ENCODE data around the gene MAB21L1.
A peak's percentile ranks its signal among the peaks of the same experiment; 100 is the strongest.

The MAB21L1 gene

GRCh38 chr13:35472323-35472881 is 4.1 kb downstream of the MAB21L1 start:
- H3K27ac ChIP-seq (ENCODE audit: insufficient read depth, low read depth, low read length, poor library complexity, severe bottlenecking): no peak overlapping the region
- 5 to 10% methylated on average over 7 of the region's 7 CpGs for WGBS, 2 experiments
- no peaks in the 10 kb centered on the region for H3K36me3 ChIP-seq (ENCODE audit: control insufficient read depth, insufficient read depth, low read length)
- peaks cover 64% of the 10 kb centered on the region for H3K27me3 ChIP-seq (ENCODE audit: control insufficient read depth, insufficient read depth, low read length, poor library complexity, severe bottlenecking)
- H3K4me1 ChIP-seq (ENCODE audit: control insufficient read depth, insufficient read depth, low read length): peaks cover 35% of the 10 kb centered on the region
- no peaks in the 10 kb centered on the region for H3K9me3 ChIP-seq (ENCODE audit: control insufficient read depth, low read length)
- no peak overlapping the region for H3K4me3 ChIP-seq (ENCODE audit: insufficient read depth, low read depth, low read length)

GRCh38 chr13:35471706-35472322 is 4.7 kb downstream of the MAB21L1 start:
- Histone ChIP-seq H3K36me3 (ENCODE audit: control insufficient read depth, insufficient read depth, low read length) (no peaks in the 10 kb centered on the region), H3K4me1 (ENCODE audit: control insufficient read depth, insufficient read depth, low read length) (peaks cover 35% of the 10 kb centered on the region), H3K27me3 (ENCODE audit: control insufficient read depth, insufficient read depth, low read length, poor library complexity, severe bottlenecking) (peaks cover 59% of the 10 kb centered on the region), H3K4me3 (ENCODE audit: insufficient read depth, low read depth, low read length) (peak overlapping the region; percentile 36), H3K27ac (ENCODE audit: insufficient read depth, low read depth, low read length, poor library complexity, severe bottlenecking) (no peak overlapping the region), H3K9me3 (ENCODE audit: control insufficient read depth, low read length) (no peaks in the 10 kb centered on the region)
- WGBS, 2 experiments: 5% methylated on average over 25 to 27 of the region's 28 CpGs

GRCh38 chr13:35470671-35471661 is 5.5 kb downstream of the MAB21L1 start:
- 0 to 1% methylated on average over 68 of the region's 68 CpGs for WGBS, 2 experiments

GRCh38 chr13:35469806-35470525 is 6.5 kb downstream of the MAB21L1 start:
- Histone ChIP-seq H3K4me1 (ENCODE audit: control insufficient read depth, insufficient read depth, low read length) (peaks cover 18% of the 10 kb centered on the region), H3K9me3 (ENCODE audit: control insufficient read depth, low read length) (no peaks in the 10 kb centered on the region), H3K4me3 (ENCODE audit: insufficient read depth, low read depth, low read length) (peak overlapping the region; percentile 36), H3K27ac (ENCODE audit: insufficient read depth, low read depth, low read length, poor library complexity, severe bottlenecking) (peak overlapping the region; percentile 71), H3K27me3 (ENCODE audit: control insufficient read depth, insufficient read depth, low read length, poor library complexity, severe bottlenecking) (peaks cover 40% of the 10 kb centered on the region), H3K36me3 (ENCODE audit: control insufficient read depth, insufficient read depth, low read length) (no peaks in the 10 kb centered on the region)
- 46 to 65% methylated on average over 4 to 10 of the region's 10 CpGs for WGBS, 2 experiments

More at GRCh38 chr13:35470671-35471661, 5.5 kb downstream of the MAB21L1 start:
- no peaks in the 10 kb centered on the region for H3K9me3 ChIP-seq (ENCODE audit: control insufficient read depth, low read length)
- peak overlapping the region; percentile 71 for H3K27ac ChIP-seq (ENCODE audit: insufficient read depth, low read depth, low read length, poor library complexity, severe bottlenecking)
- H3K4me1 ChIP-seq (ENCODE audit: control insufficient read depth, insufficient read depth, low read length): peaks cover 28% of the 10 kb centered on the region
- no peaks in the 10 kb centered on the region for H3K36me3 ChIP-seq (ENCODE audit: control insufficient read depth, insufficient read depth, low read length)
- peak overlapping the region; percentile 36 for H3K4me3 ChIP-seq (ENCODE audit: insufficient read depth, low read depth, low read length)
- H3K27me3 ChIP-seq (ENCODE audit: control insufficient read depth, insufficient read depth, low read length, poor library complexity, severe bottlenecking): peaks cover 50% of the 10 kb centered on the region

GRCh38 chr13:35468195-35468594 is 8.3 kb downstream of the MAB21L1 start:
- Histone ChIP-seq H3K27me3 (ENCODE audit: control insufficient read depth, insufficient read depth, low read length, poor library complexity, severe bottlenecking) (peaks cover 22% of the 10 kb centered on the region), H3K36me3 (ENCODE audit: control insufficient read depth, insufficient read depth, low read length) (no peaks in the 10 kb centered on the region), H3K4me3 (ENCODE audit: insufficient read depth, low read depth, low read length) (no peak overlapping the region), H3K27ac (ENCODE audit: insufficient read depth, low read depth, low read length, poor library complexity, severe bottlenecking) (no peak overlapping the region), H3K9me3 (ENCODE audit: control insufficient read depth, low read length) (no peaks in the 10 kb centered on the region), H3K4me1 (ENCODE audit: control insufficient read depth, insufficient read depth, low read length) (peaks cover 13% of the 10 kb centered on the region)
- WGBS, 2 experiments: 75 to 83% methylated on average over 1 of the region's 1 CpG

- no peaks in the 10 kb centered on the region for H3K27me3 ChIP-seq (ENCODE audit: control insufficient read depth, insufficient read depth, low read length, poor library complexity, severe bottlenecking)
- WGBS, 2 experiments: 96 to 100% methylated on average over 1 to 2 of the region's 3 CpGs
- H3K36me3 ChIP-seq (ENCODE audit: control insufficient read depth, insufficient read depth, low read length): no peaks in the 10 kb centered on the region
- H3K9me3 ChIP-seq (ENCODE audit: control insufficient read depth, low read length): no peaks in the 10 kb centered on the region
- H3K27ac ChIP-seq (ENCODE audit: insufficient read depth, low read depth, low read length, poor library complexity, severe bottlenecking): no peak overlapping the region
- H3K4me1 ChIP-seq (ENCODE audit: control insufficient read depth, insufficient read depth, low read length): no peaks in the 10 kb centered on the region
- no peak overlapping the region for H3K4me3 ChIP-seq (ENCODE audit: insufficient read depth, low read depth, low read length)
Measured at GRCh38 chr13:35465371-35465770, 11.1 kb downstream of the MAB21L1 start.

GRCh38 chr13:35460061-35460460 is 16.4 kb downstream of the MAB21L1 start:
- no peaks in the 10 kb centered on the region for H3K36me3 ChIP-seq (ENCODE audit: control insufficient read depth, insufficient read depth, low read length)
- 84% methylated on average over 2 of the region's 2 CpGs; no CpG with 5 or more reads in 1 of the 2 experiments for WGBS, 2 experiments

GRCh38 chr13:35457258-35457657 is 19.2 kb downstream of the MAB21L1 start:
- 93 to 94% methylated on average over 3 of the region's 3 CpGs for WGBS, 2 experiments

More at GRCh38 chr13:35460061-35460460, 16.4 kb downstream of the MAB21L1 start:
- no peaks in the 10 kb centered on the region for H3K27me3 ChIP-seq (ENCODE audit: control insufficient read depth, insufficient read depth, low read length, poor library complexity, severe bottlenecking)
- H3K4me3 ChIP-seq (ENCODE audit: insufficient read depth, low read depth, low read length): no peak overlapping the region
- no peaks in the 10 kb centered on the region for H3K9me3 ChIP-seq (ENCODE audit: control insufficient read depth, low read length)
- H3K27ac ChIP-seq (ENCODE audit: insufficient read depth, low read depth, low read length, poor library complexity, severe bottlenecking): no peak overlapping the region
- no peaks in the 10 kb centered on the region for H3K4me1 ChIP-seq (ENCODE audit: control insufficient read depth, insufficient read depth, low read length)

GRCh38 chr13:35455022-35455421 is 21.5 kb downstream of the MAB21L1 start:
- Histone ChIP-seq H3K4me1 (ENCODE audit: control insufficient read depth, insufficient read depth, low read length) (no peaks in the 10 kb centered on the region), H3K4me3 (ENCODE audit: insufficient read depth, low read depth, low read length) (no peak overlapping the region), H3K27me3 (ENCODE audit: control insufficient read depth, insufficient read depth, low read length, poor library complexity, severe bottlenecking) (no peaks in the 10 kb centered on the region), H3K27ac (ENCODE audit: insufficient read depth, low read depth, low read length, poor library complexity, severe bottlenecking) (no peak overlapping the region), H3K9me3 (ENCODE audit: control insufficient read depth, low read length) (no peaks in the 10 kb centered on the region), H3K36me3 (ENCODE audit: control insufficient read depth, insufficient read depth, low read length) (no peaks in the 10 kb centered on the region)
- WGBS, 2 experiments: no CpG with 5 or more reads among the region's 1 CpG

More at GRCh38 chr13:35457258-35457657, 19.2 kb downstream of the MAB21L1 start:
- no peak overlapping the region for H3K4me3 ChIP-seq (ENCODE audit: insufficient read depth, low read depth, low read length)
- H3K9me3 ChIP-seq (ENCODE audit: control insufficient read depth, low read length): no peaks in the 10 kb centered on the region
- no peaks in the 10 kb centered on the region for H3K27me3 ChIP-seq (ENCODE audit: control insufficient read depth, insufficient read depth, low read length, poor library complexity, severe bottlenecking)
- H3K27ac ChIP-seq (ENCODE audit: insufficient read depth, low read depth, low read length, poor library complexity, severe bottlenecking): no peak overlapping the region
- no peaks in the 10 kb centered on the region for H3K4me1 ChIP-seq (ENCODE audit: control insufficient read depth, insufficient read depth, low read length)
- no peaks in the 10 kb centered on the region for H3K36me3 ChIP-seq (ENCODE audit: control insufficient read depth, insufficient read depth, low read length)

Data from ectodermal cell (in vitro differentiated cells).